SK-N-SH (cell line): ENCODE measurements around the gene NDUFA3. TPM values are rescaled to one million over a fixed set of nuclear protein-coding genes. Genes with fewer than 3 reads are reported as not detected.

Experiments used
- CTCF ChIA-PET: fragments of 300-600, 350-600 bp; formaldehyde crosslinking; extraction: SDS; loops from one replicate; lab custom pipeline; 2021; lab: Yijun Ruan, JAX
- POLR2A ChIA-PET: fragments of 350-600 bp; sonication (Branson Sonifier 250); formaldehyde crosslinking; extraction: SDS; loops from one replicate; lab custom pipeline; 2020; ENCODE audit warnings: antibody characterized with exemption, inconsistent platforms; lab: Yijun Ruan, JAX
- DNase-seq: peaks from one replicate; pipeline ENCODE4 v3.0.0; 2012
- H2AFZ ChIP-seq: fragments of 200-600 bp; sonication (generic); 2 replicates; pipeline ENCODE4 v1.8.1; 2016; ENCODE audit warnings: antibody characterized with exemption, mild to moderate bottlenecking, low read depth
- H3F3A ChIP-seq: fragments of 200-600 bp; sonication (generic); replicated peaks from 2 replicates; pipeline ENCODE3; 2016; ENCODE audit warnings: antibody characterized with exemption, mild to moderate bottlenecking; ENCODE audit not compliant: insufficient read depth
- H3K27ac ChIP-seq, 2 experiments: fragments of 200-500 bp in 1 of 2; fragments of 200-600 bp in 1 of 2; sonication (Bioruptor generic) in 1 of 2; sonication (generic), shearing (Covaris generic) in 1 of 2; 2 replicates each; pipeline versions ENCODE4 v1.5.1 to v1.6.1; 2014 to 2016; ENCODE audit warnings: low read depth in 2 of 2, inconsistent platforms in 1 of 2, low read length in 1 of 2, mild to moderate bottlenecking in 1 of 2, mixed read lengths in 1 of 2
- H3K27me3 ChIP-seq: fragments of 200-600 bp; sonication (generic), shearing (Covaris generic); 2 replicates; pipeline ENCODE4 v1.6.1; 2016; ENCODE audit warnings: mixed run types; ENCODE audit not compliant: insufficient read depth
- H3K36me3 ChIP-seq, 2 experiments: fragments of 200-500 bp in 1 of 2; fragments of 200-600 bp in 1 of 2; sonication (Bioruptor generic) in 1 of 2; sonication (generic) in 1 of 2; replicated peaks in 1 of 2; 2 replicates each; pipeline versions ENCODE3 to v1.5.1; 2014 to 2016; ENCODE audit warnings: low read length in 1 of 2, mild to moderate bottlenecking in 1 of 2; ENCODE audit not compliant: insufficient read depth in 2 of 2, control insufficient read depth in 1 of 2
- H3K4me1 ChIP-seq, 2 experiments: fragments of 200-500 bp in 1 of 2; fragments of 200-600 bp in 1 of 2; sonication (Bioruptor generic) in 1 of 2; sonication (generic), shearing (Covaris generic) in 1 of 2; 2 replicates each; pipeline versions ENCODE4 v1.5.1 to v1.6.1; 2014 to 2016; ENCODE audit warnings: low read depth in 1 of 2, low read length in 1 of 2, mixed run types in 1 of 2; ENCODE audit not compliant: insufficient read depth in 2 of 2, control insufficient read depth in 1 of 2
- H3K4me2 ChIP-seq: fragments of 200-600 bp; sonication (generic), shearing (Covaris generic); 2 replicates; pipeline ENCODE4 v1.6.1; 2017; ENCODE audit warnings: mixed run types
- H3K4me3 ChIP-seq, 2 experiments: fragments of 200-500 bp in 1 of 2; fragments of 200-600 bp in 1 of 2; sonication (Bioruptor generic) in 1 of 2; sonication (generic), shearing (Covaris generic) in 1 of 2; 2 replicates each; pipeline versions ENCODE4 v1.5.1 to v1.8.1; 2014 to 2016; ENCODE audit warnings: low read depth in 2 of 2, inconsistent platforms in 1 of 2, low read length in 1 of 2, mild to moderate bottlenecking in 1 of 2, mixed read lengths in 1 of 2, moderate library complexity in 1 of 2
- H3K79me2 ChIP-seq: fragments of 200-600 bp; sonication (generic); 2 replicates; pipeline ENCODE4 v1.8.1; 2017; ENCODE audit warnings: mild to moderate bottlenecking; ENCODE audit not compliant: insufficient read depth
- H3K9ac ChIP-seq: fragments of 200-600 bp; sonication (generic); 2 replicates; pipeline ENCODE4 v1.6.1; 2017; ENCODE audit warnings: mixed run types
- H3K9me2 ChIP-seq: fragments of 200-600 bp; sonication (generic); 2 replicates; pipeline ENCODE4 v1.6.1; 2017; ENCODE audit warnings: mixed run types
- H3K9me3 ChIP-seq: fragments of 200-600 bp; sonication (generic); 2 replicates; pipeline ENCODE4 v1.6.1; 2017; ENCODE audit warnings: mixed run types, mild to moderate bottlenecking, moderate library complexity
- H4K20me1 ChIP-seq: fragments of 200-600 bp; sonication (generic); 2 replicates; pipeline ENCODE4 v1.6.1; 2017; ENCODE audit warnings: mild to moderate bottlenecking, mixed run types; ENCODE audit not compliant: insufficient read depth
- CHD2 ChIP-seq: fragments of 150-350 bp; IDR thresholded peaks from 2 replicates; pipeline ENCODE4 v1.6.1; 2018; ENCODE audit warnings: low read length; ENCODE audit not compliant: partially characterized antibody
- EP300 ChIP-seq, 2 experiments: IDR thresholded peaks; 2 replicates each; pipeline versions ENCODE4 v1.4.0 to v1.6.1; 2012; ENCODE audit warnings: borderline replicate concordance in 1 of 2, low read depth in 1 of 2, low read length in 1 of 2
- FOXM1 ChIP-seq: IDR thresholded peaks from 2 replicates; pipeline ENCODE4 v1.4.0; 2012; ENCODE audit warnings: low read depth, mild to moderate bottlenecking
- GABPA ChIP-seq: IDR thresholded peaks from 2 replicates; pipeline ENCODE4 v1.4.0; 2012; ENCODE audit warnings: low read depth, mild to moderate bottlenecking
- GATA2 ChIP-seq: sonication (generic); formaldehyde crosslinking; IDR thresholded peaks from 2 replicates; pipeline ENCODE4 v1.5.0; 2020; ENCODE audit warnings: mild to moderate bottlenecking, missing genetic modification reagents
- MEF2A ChIP-seq: IDR thresholded peaks from 2 replicates; pipeline ENCODE4 v1.4.0; 2012; ENCODE audit warnings: low read depth, borderline replicate concordance
- NFIC ChIP-seq: IDR thresholded peaks from 2 replicates; pipeline ENCODE4 v1.4.0; 2012; ENCODE audit warnings: borderline replicate concordance
- NRF1 ChIP-seq: IDR thresholded peaks from 2 replicates; pipeline ENCODE4 v1.6.1; 2012; ENCODE audit warnings: low read depth, mild to moderate bottlenecking, low read length
- RAD21 ChIP-seq: IDR thresholded peaks from 2 replicates; pipeline ENCODE4 v1.6.1; 2012; ENCODE audit warnings: mild to moderate bottlenecking, low read length
- RCOR1 ChIP-seq: fragments of 150-350 bp; IDR thresholded peaks from 2 replicates; pipeline ENCODE4 v1.6.1; 2017; ENCODE audit warnings: antibody characterized with exemption, low read length
- RFX5 ChIP-seq: IDR thresholded peaks from 2 replicates; pipeline ENCODE4 v1.6.1; 2012; ENCODE audit warnings: mild to moderate bottlenecking, improper control_type of control experiment, low read length
- SIN3A ChIP-seq: IDR thresholded peaks from 2 replicates; pipeline ENCODE4 v1.6.1; 2012; ENCODE audit warnings: low read depth, mild to moderate bottlenecking, low read length, moderate library complexity, borderline replicate concordance
- TAF1 ChIP-seq: IDR thresholded peaks from 2 replicates; pipeline ENCODE4 v1.6.1; 2012; ENCODE audit warnings: low read depth, mild to moderate bottlenecking, low read length, moderate library complexity, borderline replicate concordance
- WGBS: methylation state at CpG from one replicate; pipeline ENCODE4 v1.1.6; 2017; ENCODE audit warnings: low lambda C conversion rate; 5-methylcytosine and 5-hydroxymethylcytosine counted together
- polyA plus RNA-seq, 3 experiments: library from polyadenylated mRNA; depleted of rRNA; stranded (reverse); fragments of >200 nt; gene quantifications; 2 replicates each; pipeline ENCODE4 v1.2.3, GENCODE V29; 2012
- TF ChIP-seq, protein P1 (sequence below): fragments of 200-600 bp; sonication (generic); IDR thresholded peaks from 2 replicates; pipeline ENCODE4 v1.6.1; 2017; ENCODE audit warnings: antibody characterized with exemption, mild to moderate bottlenecking, moderate library complexity
- TF ChIP-seq, protein P2 (sequence below): IDR thresholded peaks from 2 replicates; pipeline ENCODE4 v1.4.0; 2012; ENCODE audit warnings: low read depth, borderline replicate concordance
- TF ChIP-seq, protein P3 (sequence below): IDR thresholded peaks from 2 replicates; pipeline ENCODE4 v1.4.0; 2012; ENCODE audit warnings: low read depth, borderline replicate concordance
- TF ChIP-seq, protein P4 (sequence below): IDR thresholded peaks from 2 replicates; pipeline ENCODE4; 2012
- TF ChIP-seq, protein P5 (sequence below): IDR thresholded peaks from 2 replicates; pipeline ENCODE4 v1.4.0; 2012; ENCODE audit warnings: low read depth

Gene NDUFA3
- polyA plus RNA-seq, 1 of the 3 experiments (the other 2 are of a cell fraction), result 87.0 TPM

DNA sequence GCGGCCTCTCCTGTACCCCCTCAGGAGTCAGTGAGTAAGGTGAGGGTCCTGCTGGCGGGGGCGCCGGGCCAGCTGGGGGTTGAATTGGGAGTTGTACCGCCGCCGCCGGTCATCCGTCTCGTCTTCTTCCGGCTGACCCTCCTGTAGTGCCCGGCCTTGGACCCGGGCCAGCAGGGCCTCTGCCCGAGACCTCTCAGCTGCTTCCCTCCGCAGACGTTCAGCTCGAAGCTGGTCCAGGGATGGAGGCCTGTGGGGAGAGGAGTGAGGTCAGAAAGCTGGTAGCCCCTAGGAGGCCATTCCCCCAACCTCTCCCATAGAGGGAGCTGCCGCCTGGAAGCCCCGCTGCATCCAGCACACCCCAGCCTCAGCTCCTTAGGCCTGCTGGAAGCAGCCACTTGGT lies 53.0 kb downstream of the NDUFA3 start (continued):
- TF ChIP-seq, protein P1, sequence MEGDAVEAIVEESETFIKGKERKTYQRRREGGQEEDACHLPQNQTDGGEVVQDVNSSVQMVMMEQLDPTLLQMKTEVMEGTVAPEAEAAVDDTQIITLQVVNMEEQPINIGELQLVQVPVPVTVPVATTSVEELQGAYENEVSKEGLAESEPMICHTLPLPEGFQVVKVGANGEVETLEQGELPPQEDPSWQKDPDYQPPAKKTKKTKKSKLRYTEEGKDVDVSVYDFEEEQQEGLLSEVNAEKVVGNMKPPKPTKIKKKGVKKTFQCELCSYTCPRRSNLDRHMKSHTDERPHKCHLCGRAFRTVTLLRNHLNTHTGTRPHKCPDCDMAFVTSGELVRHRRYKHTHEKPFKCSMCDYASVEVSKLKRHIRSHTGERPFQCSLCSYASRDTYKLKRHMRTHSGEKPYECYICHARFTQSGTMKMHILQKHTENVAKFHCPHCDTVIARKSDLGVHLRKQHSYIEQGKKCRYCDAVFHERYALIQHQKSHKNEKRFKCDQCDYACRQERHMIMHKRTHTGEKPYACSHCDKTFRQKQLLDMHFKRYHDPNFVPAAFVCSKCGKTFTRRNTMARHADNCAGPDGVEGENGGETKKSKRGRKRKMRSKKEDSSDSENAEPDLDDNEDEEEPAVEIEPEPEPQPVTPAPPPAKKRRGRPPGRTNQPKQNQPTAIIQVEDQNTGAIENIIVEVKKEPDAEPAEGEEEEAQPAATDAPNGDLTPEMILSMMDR, result no peak
- TF ChIP-seq, protein P2, sequence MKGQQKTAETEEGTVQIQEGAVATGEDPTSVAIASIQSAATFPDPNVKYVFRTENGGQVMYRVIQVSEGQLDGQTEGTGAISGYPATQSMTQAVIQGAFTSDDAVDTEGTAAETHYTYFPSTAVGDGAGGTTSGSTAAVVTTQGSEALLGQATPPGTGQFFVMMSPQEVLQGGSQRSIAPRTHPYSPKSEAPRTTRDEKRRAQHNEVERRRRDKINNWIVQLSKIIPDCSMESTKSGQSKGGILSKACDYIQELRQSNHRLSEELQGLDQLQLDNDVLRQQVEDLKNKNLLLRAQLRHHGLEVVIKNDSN, result no peak
- no peak for TF ChIP-seq RFX5
- TF ChIP-seq, all 33 proteins: peak for 0

DNA sequence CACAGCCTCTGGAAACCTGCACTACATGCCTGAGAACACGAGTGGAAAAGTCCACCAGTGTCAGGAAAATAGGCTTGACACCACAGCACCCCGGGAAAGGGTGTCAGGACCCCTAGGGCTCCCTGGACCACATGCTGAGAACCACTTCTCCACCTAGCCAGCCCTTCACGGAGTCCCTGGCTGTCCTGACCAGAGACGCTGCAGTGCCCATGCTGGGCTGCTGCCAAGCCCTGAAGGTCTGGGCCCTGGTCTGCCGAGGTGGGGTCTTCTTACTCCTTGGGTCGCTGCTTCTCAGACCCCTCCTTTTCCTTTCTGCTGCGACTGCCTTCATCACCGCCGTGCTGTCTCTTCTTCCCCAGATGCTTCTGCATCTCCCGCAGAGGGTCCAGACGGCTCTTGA lies 53.8 kb downstream of the NDUFA3 start:
- Histone ChIP-seq H3K4me1 (peaks cover 7 to 17% of the 10 kb centered on the region in 2 experiments; a peak in 2 of 4 replicates), H3F3A (peaks cover 16% of the 10 kb centered on the region), H4K20me1 (no peaks in the 10 kb centered on the region), H3K27ac (no peak overlapping the region), H3K9me3 (no peaks in the 10 kb centered on the region), H3K36me3 (peaks cover 27 to 57% of the 10 kb centered on the region in 2 experiments), H3K79me2 (peaks cover 19% of the 10 kb centered on the region; the same call in 1 of the 2 replicates), H3K27me3 (no peaks in the 10 kb centered on the region), H3K4me3 (no peak overlapping the region), H3K9me2 (no peaks in the 10 kb centered on the region), H2AFZ (no peak overlapping the region), H3K4me2 (no peak overlapping the region), H3K9ac (no peak overlapping the region)
- WGBS, result 89% methylated on average over 11 of the region's 11 CpGs
- ChIA-PET POLR2A (no interaction called here), CTCF (no interaction called here)
- TF ChIP-seq, protein P3, sequence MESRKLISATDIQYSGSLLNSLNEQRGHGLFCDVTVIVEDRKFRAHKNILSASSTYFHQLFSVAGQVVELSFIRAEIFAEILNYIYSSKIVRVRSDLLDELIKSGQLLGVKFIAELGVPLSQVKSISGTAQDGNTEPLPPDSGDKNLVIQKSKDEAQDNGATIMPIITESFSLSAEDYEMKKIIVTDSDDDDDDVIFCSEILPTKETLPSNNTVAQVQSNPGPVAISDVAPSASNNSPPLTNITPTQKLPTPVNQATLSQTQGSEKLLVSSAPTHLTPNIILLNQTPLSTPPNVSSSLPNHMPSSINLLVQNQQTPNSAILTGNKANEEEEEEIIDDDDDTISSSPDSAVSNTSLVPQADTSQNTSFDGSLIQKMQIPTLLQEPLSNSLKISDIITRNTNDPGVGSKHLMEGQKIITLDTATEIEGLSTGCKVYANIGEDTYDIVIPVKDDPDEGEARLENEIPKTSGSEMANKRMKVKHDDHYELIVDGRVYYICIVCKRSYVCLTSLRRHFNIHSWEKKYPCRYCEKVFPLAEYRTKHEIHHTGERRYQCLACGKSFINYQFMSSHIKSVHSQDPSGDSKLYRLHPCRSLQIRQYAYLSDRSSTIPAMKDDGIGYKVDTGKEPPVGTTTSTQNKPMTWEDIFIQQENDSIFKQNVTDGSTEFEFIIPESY, result no peak
- TF ChIP-seq, protein P4, sequence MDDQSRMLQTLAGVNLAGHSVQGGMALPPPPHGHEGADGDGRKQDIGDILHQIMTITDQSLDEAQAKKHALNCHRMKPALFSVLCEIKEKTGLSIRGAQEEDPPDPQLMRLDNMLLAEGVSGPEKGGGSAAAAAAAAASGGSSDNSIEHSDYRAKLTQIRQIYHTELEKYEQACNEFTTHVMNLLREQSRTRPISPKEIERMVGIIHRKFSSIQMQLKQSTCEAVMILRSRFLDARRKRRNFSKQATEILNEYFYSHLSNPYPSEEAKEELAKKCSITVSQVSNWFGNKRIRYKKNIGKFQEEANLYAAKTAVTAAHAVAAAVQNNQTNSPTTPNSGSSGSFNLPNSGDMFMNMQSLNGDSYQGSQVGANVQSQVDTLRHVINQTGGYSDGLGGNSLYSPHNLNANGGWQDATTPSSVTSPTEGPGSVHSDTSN, result no peak
- no peak for DNase-seq

DNA sequence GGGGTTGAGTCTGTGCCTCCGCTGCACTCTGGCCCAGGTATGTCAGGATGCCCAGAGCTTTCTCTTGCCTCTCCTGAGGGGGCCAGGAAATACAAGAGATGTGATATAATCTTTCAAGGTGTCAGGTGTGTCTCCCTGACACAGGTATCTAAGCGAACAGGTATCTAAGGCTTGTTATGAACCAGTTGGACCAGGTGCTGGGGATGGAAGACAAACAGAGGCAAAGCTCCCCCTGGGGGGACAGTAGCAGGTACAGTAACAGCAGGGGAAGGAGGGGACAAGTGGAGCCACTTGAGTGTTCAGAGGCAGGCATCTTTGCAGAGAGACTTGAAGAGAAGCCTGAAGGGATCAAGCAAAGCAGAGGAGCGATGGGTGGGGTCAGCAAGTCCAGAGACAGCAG lies 54.3 kb downstream of the NDUFA3 start:
- no peaks in the 10 kb centered on the region for H3K9me3 ChIP-seq
- H2AFZ ChIP-seq, result no peak overlapping the region
- CTCF ChIA-PET, result no interaction called here
- POLR2A ChIA-PET, result no interaction called here
- peaks cover 7 to 18% of the 10 kb centered on the region in 2 experiments; a peak in 2 of 4 replicates for H3K4me1 ChIP-seq
- H3K79me2 ChIP-seq, result peaks cover 19% of the 10 kb centered on the region; the same call in 1 of the 2 replicates
- DNase-seq, result no peak
- H3K36me3 ChIP-seq, result peaks cover 27 to 52% of the 10 kb centered on the region in 2 experiments
- H3K27me3 ChIP-seq, result no peaks in the 10 kb centered on the region
- H3F3A ChIP-seq, result peaks cover 16% of the 10 kb centered on the region
- H3K4me3 ChIP-seq, result no peak overlapping the region
- H3K9me2 ChIP-seq, result no peaks in the 10 kb centered on the region
- H3K27ac ChIP-seq, result no peak overlapping the region
- H3K9ac ChIP-seq, result no peak overlapping the region
- WGBS, result 100% methylated on average over 3 of the region's 3 CpGs
- no peak overlapping the region for H3K4me2 ChIP-seq
- H4K20me1 ChIP-seq, result no peaks in the 10 kb centered on the region
- TF ChIP-seq EP300 (IDR thresholded peaks at IDR 0.05; ENCODE audit: borderline replicate concordance in 1 of 2, low read depth in 1 of 2, low read length in 1 of 2), result no peak
- no peak for TF ChIP-seq MEF2A
- no peak for TF ChIP-seq FOXM1
- TF ChIP-seq NRF1, result no peak
- no peak for TF ChIP-seq CHD2
- TF ChIP-seq GABPA, result no peak
- TF ChIP-seq GATA2 (CRISPR knock-in tag), result no peak
- TF ChIP-seq RCOR1, result no peak
- no peak for TF ChIP-seq NFIC
- no peak for TF ChIP-seq RAD21
- TF ChIP-seq, protein P1, result no peak
- TF ChIP-seq, protein P5, sequence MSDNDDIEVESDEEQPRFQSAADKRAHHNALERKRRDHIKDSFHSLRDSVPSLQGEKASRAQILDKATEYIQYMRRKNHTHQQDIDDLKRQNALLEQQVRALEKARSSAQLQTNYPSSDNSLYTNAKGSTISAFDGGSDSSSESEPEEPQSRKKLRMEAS, result no peak
- no peak for TF ChIP-seq SIN3A
- TF ChIP-seq TAF1, result no peak
